ENCODE measurements around the gene TRABD2B.
A peak's percentile ranks its signal among the peaks of the same experiment; 100 is the strongest.

The TRABD2B gene

GRCh38 chr1:47873337-47873736, 123.8 kb downstream of the TRABD2B start:
- DNase-seq, result no peak

- DNase-seq, result no peak
Measured at GRCh38 chr1:47872886-47873285, 124.3 kb downstream of the TRABD2B start.

- peak; percentile 22 for DNase-seq
Measured at GRCh38 chr1:47871799-47872353, 125.3 kb downstream of the TRABD2B start.

- DNase-seq, result no peak
Measured at GRCh38 chr1:47870946-47871676, 126.1 kb downstream of the TRABD2B start.

DNA sequence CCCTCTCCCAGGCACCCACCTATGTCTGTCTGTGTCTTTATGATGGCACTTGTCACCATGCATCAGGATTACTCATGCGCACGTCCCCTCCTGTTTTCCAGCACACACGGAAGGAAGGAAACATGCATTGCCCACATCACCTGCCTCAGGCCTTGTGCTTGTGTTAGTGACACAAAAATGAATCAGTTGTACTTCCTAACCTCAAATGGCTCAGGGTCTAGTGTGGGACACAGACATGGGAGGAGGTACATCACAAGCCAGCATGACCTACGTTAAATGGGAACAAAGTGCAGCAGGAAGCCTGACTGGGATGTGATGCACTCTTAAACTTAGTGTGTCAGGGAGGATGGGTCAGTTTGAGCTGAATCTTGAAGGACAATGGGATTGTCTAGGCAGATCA, 126.7 kb downstream of the TRABD2B start:
- DNase-seq, result no peak

- no peak for DNase-seq
Measured at GRCh38 chr1:47868348-47868676, 128.9 kb downstream of the TRABD2B start.

DNA sequence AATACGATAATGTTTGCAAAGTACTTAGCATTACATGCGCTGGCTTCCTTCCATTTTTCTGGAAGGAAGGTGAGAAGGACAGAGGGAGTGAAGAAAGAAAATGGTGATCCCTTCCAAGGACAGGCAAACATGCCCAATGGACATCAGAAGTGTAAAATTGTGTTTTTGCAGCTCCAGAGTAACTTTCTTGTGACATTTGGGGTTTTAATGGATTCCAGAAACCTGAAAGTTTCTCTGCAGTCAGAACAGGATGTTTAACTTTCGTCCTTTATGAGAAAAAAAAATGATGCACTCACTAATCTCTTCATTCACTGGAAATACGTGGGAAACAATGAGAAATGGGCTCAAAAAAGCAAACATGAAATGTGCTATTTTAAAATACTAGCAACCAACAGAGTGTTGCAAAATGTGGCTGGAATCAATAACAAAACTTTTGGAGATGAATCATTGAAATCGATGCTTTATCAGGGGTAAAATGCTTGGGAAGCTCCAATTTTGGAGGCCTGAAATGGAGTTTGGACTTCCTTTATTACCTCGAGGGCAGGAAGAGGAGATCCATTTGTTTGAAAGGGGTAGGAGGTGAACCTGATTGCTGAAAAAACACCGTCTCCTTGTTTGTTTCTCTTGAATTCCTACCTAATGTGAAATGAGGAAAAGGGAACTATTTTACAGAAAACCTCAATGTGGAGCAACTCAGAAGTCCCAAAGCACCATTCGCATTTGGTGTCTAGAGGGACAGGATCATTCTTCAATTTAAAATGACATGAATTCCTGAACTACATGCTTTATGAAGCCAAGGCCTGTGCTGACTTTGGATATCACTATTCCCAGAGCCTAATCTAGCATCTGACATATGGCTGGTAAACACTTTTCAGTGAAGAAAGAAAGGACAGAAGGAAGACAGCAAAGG, 129.5 kb downstream of the TRABD2B start:
- DNase-seq, result no peak

GRCh38 chr1:47866601-47867437, 130.4 kb downstream of the TRABD2B start:
- DNase-seq, result peak; percentile 20

DNA sequence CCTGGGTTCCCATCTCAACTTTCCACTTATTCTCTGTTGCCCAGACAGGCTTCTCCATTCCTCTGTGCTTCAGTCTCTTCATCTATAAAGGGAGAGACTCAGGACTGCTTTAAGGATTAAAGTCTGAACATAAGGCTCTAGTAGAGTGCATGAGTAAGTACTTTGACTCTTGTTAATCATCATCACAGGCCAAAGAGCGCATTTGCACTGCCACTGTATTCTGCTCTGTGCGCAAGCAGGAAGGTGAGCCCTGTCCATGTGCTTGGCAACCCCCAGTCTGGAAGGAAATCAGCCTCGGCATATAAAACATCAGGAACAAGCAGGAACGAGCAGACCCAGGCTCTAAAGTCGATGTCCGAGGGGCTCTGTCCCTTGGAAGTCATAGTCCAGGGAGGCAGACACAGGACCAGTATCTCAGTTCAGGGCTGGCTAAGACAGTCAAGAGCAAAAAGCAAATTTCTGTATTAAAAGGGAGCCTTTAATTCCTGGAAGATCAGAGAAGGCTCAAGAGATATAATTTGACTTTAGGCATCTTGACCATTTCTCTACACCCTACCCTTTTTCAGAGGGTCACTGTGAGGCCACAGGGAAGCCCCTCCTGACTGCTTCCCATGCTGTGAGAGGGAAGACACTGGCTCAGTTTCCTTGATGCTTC, 131.2 kb downstream of the TRABD2B start:
- DNase-seq, result peak; percentile 34

DNA sequence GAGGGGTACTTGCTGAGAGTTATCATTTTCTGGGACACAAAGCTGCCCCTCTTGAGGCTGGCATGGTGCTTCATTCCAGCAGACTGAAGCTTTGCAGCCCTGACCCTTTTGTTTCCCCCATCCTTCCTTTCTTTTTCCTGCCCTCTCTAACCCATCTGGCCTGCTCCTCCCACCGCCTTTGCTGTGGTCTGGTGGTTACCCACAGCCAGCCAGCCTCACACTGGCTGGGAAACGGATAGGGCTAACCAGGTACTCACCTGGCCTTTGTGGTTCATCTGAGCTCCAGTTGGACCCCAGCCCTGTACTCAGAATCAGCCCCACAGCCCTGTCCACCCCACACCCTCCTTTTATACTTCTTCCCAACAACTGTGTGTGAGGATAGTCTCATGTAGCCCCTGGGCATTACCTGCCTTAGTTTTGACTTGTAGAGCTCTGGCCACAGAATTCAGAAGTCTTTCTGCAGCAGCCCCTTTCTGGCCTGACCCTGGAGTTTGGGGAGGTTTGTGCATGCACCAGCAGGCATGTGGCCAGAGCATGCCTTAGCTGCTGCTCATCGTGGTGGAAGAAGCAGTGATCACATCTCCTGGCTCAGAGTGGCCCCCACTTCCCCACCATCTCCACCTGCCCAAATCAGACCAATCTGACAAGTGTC, 138.0 kb downstream of the TRABD2B start:
- no peak for DNase-seq

DNA sequence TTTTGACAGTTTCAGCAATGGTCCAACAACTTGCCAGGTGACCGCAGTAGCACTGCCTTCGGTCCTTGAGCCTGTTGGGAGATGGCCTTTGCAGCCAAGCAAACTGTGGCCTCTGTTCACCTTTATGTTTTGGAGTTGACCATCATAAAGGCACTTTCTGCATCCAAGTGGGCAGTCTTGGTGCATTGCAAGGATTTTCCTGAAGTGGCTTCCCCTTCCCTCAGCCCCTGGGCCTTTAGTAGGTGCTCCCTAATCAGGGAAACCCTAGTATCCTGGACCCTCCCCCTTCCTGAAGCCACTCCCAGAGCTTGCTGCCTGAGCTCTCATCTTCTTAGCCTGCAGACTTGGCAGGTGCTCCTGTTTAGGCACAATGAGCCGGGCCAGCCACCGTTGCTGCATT, 140.2 kb downstream of the TRABD2B start:
- DNase-seq, result no peak

DNA sequence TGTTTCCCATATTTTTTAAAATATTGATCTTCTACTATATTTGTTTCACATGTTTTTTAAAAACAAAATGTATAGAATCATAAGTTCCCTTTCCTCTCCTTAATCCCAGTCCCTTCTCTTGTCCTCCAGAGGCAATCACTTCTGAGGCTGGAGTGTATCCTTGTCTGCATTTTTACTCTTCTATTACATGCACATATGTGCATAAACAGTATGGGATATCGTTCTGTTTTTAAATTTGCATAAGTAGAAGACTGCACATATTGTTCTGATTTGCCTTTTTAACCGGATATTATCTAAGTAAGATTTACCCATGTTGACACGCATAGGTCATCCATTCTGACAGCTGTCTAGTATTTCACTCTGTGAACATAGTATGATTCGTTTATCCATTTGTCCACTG, 142.0 kb downstream of the TRABD2B start:
- no peak for DNase-seq

DNA sequence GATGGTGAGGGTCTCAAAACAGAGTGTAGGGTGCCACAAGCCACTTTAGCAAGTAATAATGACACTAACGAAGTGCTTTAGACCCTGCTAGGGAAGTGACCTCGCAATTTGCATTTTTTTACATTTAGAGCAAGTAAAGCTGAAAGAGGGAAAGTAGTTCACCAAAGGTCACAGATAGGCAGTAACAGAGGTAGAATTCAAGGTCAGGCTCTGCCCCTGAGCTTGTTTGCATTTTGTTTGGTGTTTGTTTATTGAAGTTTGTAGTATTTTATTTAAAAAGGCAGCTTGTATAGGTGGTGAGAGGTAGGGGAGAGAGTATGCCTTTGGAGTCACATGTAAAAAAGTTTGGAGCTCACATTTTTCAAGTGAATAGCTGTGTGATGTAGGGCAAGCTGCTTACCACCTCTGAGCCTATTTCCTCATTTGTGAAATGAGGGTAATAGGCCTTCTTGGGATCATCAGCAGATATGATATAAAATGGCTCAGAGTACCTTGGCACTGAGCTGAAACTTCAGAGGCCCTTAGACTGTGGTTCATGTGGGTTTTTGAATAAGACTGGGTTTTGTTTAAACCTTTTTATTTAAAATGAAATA, 142.5 kb downstream of the TRABD2B start:
- DNase-seq, result no peak

DNA sequence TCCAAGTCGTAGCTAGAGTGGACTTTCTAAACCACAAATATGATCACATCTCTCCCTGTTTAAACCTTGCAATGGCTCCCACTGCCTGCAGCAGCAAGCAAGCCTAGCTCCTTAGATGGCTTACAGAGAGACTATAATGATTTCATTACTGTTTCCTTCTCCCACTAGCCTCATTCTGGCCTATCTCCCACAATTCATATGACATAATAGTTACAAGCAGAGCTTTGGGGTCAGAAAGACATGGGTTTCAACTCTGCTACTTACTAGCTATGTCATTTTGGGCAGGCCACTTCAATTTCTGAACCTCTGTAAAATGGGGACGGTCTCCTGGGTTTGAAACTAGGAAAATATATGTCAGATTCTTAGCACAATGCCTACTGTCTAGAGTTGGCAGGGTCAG, 143.3 kb downstream of the TRABD2B start:
- DNase-seq, result no peak

DNA sequence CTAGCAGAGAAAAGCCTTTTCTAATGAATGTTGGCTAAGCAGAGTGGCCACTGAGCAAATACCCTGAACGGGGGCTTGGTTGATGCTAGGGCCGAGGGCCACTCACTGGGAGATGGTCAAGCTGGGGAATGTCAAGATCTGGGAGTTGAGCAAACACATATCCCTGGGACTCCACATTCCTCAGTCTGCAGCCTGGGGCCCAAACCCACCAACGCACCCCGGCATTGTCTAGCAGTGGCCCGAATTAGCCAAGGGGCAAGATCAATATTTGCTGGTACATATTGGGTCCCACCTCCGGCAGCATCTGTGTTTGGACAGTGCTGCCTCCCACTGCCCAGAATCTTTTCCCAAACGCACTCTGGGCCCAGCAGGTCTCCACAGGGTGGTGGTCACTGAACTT, 144.1 kb downstream of the TRABD2B start:
- DNase-seq, result no peak

DNA sequence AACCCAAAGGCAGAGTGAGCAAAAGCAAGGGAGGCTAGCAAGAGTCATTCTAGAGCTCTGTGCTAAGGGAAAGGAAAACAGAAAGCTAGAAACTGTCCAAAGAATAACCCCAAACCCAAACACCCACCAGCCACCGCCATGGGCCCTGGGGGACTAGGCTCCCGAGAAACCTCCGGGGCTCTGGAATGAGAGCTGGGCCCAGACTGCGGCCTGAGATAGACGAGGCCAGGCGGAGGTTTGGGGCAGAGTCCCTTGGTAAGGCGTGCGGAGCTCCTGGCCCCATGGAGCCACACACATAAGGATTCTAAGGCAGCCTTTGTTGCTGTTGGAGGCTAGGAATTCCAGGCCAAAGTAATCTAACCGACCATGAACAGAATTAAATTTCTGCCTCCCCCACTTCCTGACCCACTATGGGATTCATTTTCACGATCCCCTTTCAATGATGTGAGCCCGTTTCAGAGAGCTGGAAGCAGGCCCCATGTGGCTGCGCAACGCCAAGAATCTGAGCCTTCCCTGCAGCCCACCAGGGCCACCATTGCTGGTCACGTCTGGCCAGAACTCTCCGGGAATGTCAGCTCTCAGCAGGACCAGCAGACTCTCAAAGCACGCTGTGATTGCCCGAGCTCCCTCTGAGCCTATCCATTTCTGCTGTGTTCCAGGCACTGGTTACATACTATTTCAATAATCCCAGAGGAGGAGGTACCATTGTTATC, 145.0 kb downstream of the TRABD2B start:
- no peak for DNase-seq

DNA sequence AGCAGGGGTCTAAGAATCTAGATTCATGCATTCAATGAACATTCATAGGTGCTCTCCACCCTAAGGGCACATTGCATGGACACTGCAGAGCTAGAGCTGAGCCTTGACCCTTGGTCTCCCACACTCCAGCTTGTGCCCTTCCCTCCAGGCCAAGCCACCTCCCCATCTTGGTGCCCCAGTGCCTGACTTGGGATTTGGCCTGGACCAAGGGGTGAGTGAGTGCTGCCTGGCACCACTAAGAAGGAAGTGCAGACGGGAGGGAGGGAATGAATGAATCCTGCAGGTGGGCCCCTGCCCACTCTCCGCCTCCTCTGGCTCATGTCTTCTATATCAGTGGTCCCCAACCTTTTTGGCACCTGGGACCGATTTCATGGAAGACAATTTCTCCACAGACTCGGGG, 146.7 kb downstream of the TRABD2B start:
- DNase-seq, result no peak

DNA sequence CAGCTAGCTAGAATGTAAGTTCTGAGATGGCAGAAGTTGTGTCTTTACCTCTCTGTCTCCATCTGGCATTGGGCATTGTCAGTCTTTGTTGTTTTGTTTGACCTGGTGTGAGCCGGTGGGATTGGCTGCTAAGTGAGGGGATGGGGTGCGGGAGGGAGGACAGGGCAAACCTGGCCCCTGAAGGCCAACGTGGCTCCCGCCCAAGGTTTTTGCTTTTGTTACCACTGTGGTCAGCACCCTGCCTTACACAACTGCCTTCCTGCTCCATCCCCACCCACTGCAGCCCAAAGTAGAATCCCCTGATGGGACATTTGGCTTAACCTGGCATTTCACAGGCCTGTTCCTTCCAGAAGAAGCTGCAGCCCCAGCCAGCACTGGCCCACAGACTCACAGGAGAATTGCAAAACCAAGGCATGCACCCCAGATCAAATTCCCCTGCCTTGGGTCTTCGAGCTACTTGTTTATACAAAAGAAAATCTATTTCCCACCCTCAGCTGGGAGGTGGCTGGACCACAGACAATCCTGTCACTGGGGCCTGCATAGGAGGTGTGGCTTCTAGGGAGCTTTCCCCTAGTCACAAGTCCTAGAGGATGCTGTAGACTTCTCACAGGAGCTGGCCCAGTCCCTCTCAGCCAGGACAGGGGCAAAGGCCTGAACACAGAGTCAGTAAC, 147.5 kb downstream of the TRABD2B start:
- no peak for DNase-seq

GRCh38 chr1:47849005-47849521, 148.1 kb downstream of the TRABD2B start:
- no peak for DNase-seq

- DNase-seq, result no peak
Measured at GRCh38 chr1:47847763-47848162, 149.4 kb downstream of the TRABD2B start.
